Measurements from ENCODE around the gene GRK4. TPM values are rescaled to one million over a fixed set of nuclear protein-coding genes. Genes with fewer than 3 reads are reported as not detected.
"Not testable (repeated sequence)": the region's sequence is repeated elsewhere in the genome, so short reads cannot be mapped to it uniquely, and the experiment has no call there.

The GRK4 gene
- total RNA-seq, 1 donor from 2014 or later: 7.7 TPM

DNA sequence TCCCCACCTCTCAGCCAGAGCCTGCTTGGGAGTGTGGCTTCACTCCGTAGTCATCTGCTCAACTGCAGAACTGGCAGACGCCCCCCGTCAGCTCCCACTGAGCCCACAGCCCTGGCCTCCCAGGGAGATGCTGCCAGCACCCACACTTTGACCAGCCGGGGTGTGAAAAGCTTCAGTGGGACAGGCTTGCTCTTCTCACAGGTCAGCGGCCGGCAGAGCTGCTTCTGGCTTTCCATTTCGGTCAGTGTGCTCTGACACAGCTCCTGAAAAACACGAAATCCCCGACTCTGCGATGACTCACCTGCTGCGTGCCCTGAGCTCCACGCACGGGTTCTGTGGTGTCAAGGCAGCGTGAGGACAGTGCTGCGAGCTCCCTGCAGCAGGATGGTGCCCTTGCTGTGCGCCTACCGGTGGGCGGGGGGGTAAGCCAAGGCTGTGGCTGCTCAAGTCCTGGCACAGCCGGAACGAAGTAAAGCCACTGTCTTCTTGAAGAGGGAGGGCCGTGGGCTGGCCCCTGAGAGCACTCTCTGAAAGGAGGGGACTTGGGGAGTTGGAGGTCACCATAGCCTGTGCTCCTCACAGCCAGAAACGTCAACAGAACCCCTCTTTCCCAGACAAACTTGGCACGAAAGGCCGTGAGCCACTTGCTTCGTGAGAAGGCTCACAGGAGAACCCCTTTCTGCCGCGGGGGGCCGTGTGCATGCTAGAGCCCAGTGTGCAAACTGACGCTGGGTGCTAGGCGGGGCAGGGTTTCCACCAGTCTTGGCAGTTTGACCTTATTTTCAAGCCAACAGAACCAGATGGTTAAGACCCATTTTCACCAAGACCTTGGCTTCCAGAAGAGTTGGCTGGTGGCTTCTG is 23.8 kb upstream of the GRK4 start:
- DNase-seq (ENCODE audit: missing footprints) (peak; percentile 62), ATAC-seq (no peak)
- intact Hi-C loops (cut with DNase I): no loop called here

DNA sequence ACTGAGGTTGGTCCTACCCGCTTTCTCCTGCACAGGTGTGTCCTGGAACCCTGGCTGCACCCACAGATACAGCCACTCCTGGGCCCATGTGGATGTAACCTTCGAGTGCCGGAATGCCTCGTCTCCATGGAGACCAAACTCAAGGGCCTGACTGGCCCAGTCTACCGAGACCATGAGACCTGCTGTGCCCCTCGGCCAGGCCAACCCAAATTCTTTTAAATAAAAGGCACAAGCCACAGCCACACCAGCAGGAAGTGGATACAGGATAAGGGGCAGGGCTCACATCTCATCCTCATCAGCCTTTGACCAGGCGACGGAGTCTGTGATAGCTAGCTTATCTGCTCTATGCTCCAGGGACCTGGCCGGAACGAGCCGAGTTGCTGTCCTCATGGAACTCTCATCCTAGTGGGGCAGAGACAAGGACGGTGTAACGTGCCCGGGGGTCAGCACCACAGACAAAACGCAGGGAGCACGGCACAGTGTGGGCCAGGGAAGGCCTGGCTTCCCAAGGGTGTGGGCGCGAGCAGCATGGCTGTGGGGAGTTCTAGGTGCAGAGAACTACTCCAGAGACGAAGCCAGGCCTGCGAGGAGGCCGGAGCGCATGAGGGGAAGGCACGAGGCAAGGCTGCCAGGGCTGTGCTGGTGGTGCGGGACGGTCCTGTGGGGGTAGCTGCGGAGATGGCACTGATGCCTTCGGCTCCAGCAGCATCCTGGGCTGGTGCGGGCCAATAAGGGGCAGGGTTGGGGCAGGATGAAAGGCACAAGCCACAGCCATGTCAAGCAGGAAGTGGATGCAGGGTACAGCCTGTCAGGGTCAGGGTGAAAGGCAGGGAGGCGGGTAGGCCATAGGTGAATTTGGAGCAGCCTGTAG is 22.9 kb upstream of the GRK4 start:
- DNase-seq (ENCODE audit: missing footprints) (no peak), ATAC-seq (no peak)

DNA sequence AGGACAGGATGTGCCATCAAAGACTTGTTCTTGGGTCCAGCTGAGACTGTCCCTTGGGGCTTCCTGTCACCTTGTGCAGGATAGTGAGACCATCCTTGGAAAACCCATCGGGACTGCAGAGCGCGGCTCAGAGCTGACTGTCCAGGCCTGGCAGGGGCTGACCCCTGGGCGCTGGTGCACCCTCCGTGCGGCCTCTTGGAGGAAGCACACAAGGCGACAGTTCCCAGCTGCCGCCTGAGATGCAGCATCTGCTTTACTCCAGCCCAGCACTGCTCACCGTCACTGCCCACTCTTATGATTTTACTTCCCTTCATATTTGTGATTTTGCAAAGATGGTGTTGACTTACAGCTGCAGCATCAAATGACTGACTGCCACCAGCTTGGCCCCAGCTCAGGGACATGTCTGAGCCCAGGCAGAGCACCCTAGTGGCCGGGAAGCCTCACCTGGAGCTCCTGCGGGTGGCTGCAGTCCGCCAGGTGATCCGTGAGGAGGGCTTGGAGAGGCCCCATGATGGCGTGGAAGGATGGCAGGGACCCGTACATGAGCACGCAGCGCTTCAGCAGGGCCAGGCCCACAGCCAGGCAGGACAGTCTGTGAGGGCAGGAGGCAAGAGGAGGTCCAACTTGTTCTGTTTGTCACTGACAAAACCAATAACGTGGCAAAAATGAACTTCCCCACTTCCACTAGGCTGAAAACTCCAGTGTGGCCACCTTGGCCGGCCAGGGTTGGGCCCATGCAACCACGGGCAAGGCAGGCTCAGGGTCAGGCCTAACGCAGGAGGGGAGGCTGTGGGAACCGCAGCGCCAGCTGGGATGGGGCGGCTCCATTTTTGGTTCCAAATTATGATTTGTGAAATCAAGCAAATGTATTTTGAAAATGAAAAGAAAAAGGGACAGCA is 22.0 kb upstream of the GRK4 start:
- intact Hi-C loops (cut with DNase I): no loop called here
- peak; percentile 20 for DNase-seq (ENCODE audit: missing footprints)
- no peak for ATAC-seq

More for the DNA sequence above, 22.9 kb upstream of the GRK4 start:
- intact Hi-C loops (cut with DNase I): no loop called here

DNA sequence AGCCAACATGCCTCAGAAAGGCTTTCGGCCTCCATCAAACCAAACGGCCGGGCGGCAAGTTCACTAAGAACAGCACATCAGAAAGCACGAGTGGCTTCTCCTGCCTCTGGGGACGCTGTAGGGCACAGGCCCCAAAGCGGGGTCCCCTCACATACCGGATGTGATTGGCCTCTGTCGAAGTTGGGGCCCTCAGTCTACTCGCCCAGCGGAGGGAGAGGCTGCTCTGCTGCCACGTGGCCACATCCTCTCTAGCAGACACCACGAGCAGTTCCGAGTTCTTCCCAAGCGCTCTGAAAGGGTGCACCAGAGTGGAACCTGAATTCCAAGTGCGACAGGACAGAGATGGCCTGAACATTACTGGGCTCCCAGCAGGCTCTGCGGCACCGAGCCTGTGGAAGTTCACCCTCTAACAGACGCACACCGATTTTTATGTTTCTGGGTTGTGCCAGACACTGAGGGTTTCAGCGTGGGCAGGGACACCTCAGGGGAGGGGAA is 21.3 kb upstream of the GRK4 start:
- ATAC-seq: no peak
- intact Hi-C loops (cut with DNase I): no loop called here
- no peak for DNase-seq (ENCODE audit: missing footprints)

DNA sequence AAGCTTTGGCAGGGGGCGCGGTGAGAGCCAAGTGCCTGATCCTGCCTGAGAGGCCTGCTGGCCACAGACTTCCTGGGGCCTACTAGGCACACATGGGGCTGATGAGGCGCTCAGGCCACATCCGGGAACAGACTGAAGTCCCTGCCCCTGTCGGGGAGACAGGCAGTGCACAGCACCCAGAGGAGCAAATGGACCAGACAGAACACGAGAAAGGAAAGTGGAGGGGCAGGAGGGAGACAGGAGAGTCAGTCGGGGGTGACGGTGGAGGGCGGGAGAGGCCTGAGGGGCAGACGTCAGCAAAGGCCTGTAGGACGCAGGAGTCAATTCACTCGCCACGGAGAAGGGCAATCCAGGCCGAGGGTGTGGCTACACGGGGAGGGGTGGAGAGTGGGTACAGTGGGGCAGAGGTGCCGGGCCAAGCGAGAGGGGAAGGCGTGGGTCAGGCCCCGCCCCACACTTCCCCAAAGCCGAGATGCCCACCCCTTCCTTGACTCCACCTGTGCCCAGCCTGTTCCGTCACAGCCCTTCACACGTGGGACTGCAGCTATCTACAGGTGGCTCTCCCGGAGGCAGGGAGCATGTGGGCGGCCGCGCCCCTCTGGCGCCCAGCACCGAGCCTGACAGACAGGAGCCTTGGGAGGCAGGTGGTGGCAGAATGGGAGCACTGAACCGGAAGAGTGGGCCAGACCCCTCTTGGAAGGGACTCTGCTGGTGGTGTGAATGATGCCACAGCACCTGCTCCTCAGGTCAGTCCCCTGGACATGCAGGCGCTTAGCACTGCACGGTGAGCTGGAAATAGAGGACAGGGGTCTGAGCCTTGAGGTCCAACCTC is 20.6 kb upstream of the GRK4 start:
- intact Hi-C loops (cut with DNase I): no loop called here
- ATAC-seq (no peak), DNase-seq (ENCODE audit: missing footprints) (no peak)

DNA sequence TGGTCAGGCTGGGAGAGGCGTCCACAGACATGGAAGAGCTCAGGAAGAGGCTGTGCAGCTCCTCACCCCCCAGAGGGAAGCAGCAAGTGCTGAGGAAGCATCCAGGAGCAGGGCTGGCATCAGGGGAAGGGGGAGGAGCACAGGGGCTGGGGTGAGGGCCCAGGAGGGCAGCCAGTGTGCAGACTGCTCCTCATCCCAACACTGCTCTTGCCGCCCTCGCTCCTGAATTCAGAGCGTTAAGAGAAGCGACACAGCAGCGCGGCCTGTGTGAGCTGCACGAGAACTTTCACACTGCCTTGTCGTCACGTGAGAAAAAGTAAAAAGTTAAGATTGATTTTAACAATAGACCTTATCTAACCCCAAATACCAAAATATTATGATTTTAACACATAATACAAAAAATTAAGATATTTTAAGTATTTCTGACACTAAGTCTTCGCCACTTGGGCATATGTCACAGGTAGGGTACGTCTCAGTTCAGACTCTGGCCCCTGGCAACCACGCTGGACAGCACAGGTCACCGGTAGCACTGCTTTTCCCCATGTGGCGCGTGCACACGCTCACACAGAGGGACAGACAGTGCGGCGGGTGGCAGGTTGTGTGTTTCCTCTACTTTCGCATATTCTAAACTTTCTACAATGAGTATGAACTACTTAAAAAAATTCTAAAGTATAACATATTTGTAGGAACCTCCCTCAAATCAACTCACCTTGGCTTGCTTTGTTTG is 19.8 kb upstream of the GRK4 start:
- no peak for ATAC-seq
- intact Hi-C loops (cut with DNase I): no loop called here
- DNase-seq (ENCODE audit: missing footprints): no peak

DNA sequence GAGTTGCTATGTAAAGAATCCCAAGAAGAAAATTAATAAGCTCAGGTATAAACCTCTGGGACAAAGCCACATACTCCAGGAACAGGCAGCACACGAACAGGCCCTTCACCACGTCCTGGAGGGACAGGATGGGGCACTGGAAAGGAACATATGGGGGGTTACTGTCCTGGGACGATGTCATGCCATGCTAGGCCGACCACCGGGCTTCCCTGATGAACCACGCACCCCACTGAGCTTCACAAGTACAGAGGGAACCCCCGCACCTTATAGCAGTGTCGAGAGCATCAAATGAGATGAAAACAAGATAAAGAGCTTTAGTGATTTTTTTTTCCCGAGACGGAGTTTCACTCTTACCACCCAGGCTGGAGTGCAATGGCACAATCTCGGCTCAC is 19.3 kb upstream of the GRK4 start:
- DNase-seq (ENCODE audit: missing footprints) (no peak), ATAC-seq (no peak)
- intact Hi-C loops (cut with DNase I): no loop called here

DNA sequence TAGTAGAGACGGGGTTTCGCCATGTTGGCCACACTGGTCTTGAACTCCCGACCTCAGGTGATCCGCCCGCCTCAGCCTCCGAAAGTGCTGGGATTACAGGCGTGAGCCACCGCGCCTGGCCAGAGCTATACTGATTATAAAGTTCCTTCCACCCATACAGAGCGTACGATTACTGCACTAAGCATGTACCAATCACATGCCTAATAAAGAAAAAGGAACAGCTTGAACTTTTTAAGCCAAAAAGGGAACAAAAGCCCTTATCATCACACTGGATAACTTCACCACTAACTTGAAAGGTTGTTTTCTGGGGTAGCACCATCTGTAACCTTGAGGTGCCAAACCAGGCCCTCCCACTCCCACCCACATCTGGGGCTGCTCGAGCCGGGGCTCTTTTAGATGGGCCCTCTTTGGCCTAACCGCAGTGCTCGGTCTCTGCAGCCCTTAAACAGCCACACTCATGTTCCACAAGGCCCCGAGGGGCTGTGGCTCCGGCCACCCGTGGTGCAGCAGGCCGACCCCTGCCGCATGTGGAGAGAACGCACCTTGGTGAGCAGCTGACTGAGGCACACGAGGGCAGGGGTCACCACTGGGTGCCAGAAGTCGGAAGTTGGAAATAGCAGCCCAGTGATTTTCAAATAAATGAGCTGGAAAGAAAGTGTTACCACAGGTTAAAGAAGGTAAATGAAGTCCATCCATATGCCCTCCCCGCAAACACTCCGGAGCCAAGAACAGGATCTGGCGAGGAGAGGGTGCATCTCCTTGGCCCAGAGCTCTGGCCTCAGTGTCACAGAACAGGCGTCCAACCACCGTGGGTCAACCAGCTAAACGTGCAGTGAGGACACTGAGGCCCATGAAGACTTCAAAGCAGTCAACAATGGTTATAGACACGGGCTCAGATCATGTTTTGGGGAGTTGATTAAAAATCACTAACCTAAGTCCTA is 18.5 kb upstream of the GRK4 start:
- intact Hi-C loops (cut with DNase I): no loop called here
- DNase-seq (ENCODE audit: missing footprints) (no peak), ATAC-seq (no peak)

DNA sequence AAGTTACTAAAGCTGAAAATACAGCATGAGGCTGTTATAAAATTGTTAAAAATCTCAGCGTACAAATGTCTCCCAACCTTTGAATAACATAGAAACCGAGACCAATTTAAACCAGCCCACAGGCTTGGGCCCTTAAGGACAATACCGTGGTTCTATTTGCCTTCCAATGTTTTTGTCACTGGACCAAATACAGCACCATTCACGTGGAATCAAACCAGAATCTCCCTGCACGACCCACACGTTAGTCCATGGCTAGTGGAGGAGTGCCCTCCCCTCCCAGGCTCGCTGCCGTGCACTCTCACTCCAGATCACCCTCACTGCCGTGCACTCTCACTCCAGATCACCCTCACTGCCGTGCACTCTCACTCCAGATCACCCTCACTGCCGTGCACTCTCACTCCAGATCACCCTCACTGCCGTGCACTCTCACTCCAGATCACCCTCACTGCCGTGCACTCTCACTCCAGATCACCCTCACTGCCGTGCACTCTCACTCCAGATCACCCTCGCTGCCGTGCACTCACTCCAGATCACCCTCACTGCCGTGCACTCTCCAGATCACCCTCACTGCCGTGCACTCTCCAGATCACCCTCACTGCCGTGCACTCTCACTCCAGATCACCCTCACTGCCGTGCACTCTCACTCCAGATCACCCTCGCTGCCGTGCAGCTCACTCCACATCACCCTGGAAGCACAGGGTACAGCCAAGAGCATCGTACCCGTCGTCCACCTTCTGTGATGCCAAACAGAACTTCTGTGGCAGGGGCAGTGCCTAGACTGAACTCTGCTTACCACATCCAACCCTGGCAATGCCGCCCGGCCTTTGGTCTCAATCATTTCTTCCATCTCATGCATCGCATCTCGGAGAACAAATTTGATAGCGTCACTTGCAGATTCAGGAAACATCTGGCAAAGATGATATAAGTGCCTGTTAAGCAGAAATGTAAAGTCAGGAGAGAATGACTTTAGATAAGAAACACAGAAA is 17.5 kb upstream of the GRK4 start:
- DNase-seq (ENCODE audit: missing footprints); intact Hi-C loops (cut with DNase I); ATAC-seq: not testable (repeated sequence)

DNA sequence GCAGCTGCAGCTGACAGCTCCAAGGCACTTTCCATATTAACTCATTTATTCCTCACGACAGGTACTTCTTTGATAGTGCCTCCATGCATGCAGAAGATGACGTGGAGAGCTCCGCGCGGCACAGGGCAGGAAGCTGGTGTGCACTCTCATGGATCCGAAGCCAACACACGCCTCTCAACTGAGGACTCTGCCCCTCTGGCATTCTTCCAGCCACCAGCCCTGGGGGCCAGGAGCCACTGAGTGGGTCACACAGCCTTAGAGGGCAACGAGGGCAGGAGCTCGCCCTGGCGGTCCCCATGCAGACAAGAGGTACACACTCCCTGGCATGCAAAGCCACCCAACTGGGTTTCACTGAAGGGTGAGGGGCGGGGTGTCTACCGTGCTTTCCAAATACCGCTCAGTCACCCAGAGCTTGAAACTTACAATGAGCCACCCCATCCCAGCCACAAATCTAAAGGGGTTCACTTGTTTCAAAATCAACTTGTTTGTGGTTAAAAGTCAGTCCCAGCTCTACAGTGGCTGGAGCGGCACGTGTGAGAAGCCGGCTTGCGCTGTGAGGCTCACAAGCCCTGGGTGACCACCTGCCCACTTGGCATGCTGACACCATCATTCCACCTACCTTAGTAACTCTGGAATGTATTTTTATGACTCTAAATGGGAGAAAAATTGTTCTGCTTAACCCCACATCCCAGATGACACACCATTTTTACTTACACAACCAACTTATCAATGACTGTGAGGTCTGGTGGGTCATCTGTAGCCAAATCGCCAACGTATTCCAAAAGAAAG is 16.4 kb upstream of the GRK4 start:
- DNase-seq (ENCODE audit: missing footprints) (no peak), ATAC-seq (no peak)
- intact Hi-C loops (cut with DNase I): no loop called here

DNA sequence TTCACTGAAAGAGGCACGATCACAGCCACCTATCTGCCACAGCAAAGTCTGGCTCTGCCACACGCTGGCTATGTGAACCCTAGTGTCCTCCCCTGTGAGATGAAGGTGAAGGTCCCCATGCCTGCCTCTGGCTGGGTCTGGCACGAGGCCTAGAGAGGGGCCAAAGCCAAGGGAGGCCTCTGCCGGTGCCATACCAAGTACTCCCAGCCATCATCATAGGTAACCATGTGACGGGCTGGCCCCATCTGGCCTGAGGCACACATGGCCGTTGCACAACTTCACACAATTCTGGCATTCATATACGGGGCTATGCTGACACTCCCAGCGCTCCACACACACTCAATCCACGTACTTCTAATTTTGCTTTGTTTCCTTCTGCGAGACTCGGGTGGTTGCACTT is 15.4 kb upstream of the GRK4 start:
- ATAC-seq: peak; percentile 80
- no peak for DNase-seq (ENCODE audit: missing footprints)
- intact Hi-C loops (cut with DNase I): no loop called here

DNA sequence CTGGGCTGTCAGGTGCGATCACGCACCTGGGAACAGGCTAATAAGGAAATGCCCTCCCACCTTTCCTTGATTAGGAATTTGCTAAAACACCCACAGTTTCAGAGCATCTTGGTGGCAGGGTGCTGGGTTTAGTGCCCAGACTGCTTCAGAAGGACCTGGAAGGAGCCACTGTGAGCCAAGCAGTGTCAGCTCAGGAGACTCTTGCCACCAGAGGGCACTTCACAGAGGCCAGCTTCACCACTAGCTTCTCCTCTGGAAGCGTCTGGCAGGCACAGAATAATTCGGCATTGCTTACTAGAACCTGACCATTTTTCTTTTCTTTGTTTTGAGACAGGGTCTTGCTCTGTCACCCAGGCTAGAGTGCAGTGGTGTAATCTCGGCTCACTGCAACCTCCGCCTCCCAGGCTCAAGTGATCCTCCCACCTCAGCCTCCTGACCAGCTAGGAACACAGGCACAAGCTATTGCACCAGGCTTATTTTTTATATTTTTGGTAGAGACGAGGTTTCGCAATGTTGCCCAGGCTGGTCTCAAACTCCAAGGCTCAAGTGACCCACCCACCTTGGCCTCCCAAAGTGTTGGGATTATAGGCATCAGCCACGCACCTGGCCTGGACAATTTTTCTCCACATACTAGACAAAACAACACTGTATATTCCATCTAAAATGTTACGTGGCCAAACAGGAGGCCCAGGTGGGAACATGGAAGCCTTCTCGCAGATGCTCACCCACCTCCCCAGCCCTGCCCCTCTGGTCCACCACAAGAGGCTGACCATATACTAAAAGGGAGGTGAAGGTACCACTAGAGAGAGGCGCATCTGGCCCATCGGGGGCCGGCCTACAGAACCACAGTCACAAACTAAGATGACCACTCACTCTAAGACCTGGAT is 14.2 kb upstream of the GRK4 start:
- DNase-seq (ENCODE audit: missing footprints) (no peak), ATAC-seq (peak; percentile 42)
- intact Hi-C loops (cut with DNase I): no loop called here

DNA sequence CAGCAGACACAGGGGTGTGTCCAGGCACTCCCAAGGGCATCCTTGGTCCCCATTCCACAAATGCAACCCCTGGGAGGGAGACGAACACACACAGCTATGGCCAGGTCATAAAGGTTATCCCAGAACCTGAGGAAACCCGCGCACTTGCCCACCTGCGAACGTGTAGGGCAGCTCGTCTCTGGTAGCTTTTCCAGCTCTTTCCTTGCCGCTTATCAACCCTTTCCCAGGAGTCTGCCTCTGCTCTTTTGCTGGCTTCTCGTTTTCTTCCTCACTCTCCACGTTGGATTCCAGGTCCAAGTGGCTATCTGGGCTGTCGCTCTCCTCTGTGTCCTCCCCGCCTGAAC is 13.6 kb upstream of the GRK4 start:
- no peak for DNase-seq (ENCODE audit: missing footprints)
- no peak for ATAC-seq
- intact Hi-C loops (cut with DNase I): no loop called here

Data from Right ventricle myocardium inferior (tissue), 1 donor.